Activated gamma-delta T cell (primary cell): ENCODE measurements around the gene CREB5.
"Not testable (repeated sequence)": the region's sequence is repeated elsewhere in the genome, so short reads cannot be mapped to it uniquely, and the experiment has no call there.

ENCODE experiments used
- DNase-seq: peaks from one replicate; lab custom pipeline; 2025; lab: John Stamatoyannopoulos, UW

The CREB5 gene

GRCh38 chr7:28580665-28581064 is 168.3 kb downstream of the CREB5 start:
- no peak for DNase-seq

GRCh38 chr7:28581351-28581750 is 169.0 kb downstream of the CREB5 start:
- DNase-seq: no peak

- DNase-seq: no peak
Observed at GRCh38 chr7:28582226-28582625, 169.9 kb downstream of the CREB5 start.

DNA sequence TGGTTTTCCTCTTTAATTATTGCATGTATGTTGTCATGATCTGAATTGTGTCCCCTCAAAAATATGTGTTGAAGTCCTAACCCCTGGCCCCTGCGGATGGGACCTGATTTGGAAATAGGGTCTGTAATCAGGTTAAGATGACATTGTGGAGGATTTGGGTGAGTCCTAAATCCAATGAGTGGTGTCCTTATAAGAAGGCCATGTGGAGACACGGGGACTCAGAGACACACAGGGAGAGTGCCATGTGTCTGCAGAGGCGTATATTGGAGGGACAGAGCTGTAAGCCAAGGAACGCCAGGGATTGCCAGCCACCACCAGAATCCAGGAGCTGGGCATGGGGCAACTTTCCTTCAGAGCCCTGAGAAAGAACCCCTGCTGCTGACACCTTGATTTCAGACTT is 171.9 kb downstream of the CREB5 start:
- DNase-seq: no peak

DNA sequence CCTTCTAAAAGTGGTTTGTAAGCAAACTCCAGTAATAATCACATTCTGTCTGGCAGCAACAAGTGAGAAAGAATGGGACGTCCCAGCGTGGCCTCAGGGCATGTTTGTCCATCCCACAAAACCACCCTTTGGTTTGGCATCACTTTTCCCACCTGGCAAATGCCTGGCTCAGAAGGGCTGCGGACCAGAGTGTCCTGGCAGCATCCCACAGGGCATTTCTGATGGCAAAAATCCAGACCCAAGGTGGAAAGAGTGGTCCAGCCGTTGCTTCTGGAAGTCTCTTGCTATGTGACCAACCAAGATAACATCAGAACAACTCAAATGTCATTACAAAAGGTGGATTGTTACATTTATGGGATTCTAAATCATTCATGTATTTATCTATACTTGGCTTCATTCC is 174.4 kb downstream of the CREB5 start:
- no peak for DNase-seq

DNA sequence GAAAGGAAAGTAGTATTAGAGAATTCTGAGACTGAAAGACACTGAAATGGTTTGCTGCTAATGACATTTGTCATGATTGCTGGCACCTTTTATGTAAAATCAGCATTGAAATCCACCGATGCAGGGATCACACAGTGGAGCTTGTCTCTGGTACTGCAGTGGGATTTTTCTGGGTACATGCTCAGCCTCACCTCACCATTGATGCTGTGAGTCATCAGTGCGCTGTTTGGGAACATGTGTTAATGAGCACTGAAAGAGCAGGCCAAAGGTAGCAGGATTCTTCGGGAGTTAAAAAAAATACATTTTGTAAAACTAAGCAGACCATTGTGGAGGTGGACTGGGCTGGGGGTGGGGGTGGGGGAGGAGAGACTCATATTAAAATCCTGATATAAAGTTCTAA is 174.9 kb downstream of the CREB5 start:
- DNase-seq: no peak

- no peak for DNase-seq
Observed at GRCh38 chr7:28588602-28589001, 176.3 kb downstream of the CREB5 start.

DNA sequence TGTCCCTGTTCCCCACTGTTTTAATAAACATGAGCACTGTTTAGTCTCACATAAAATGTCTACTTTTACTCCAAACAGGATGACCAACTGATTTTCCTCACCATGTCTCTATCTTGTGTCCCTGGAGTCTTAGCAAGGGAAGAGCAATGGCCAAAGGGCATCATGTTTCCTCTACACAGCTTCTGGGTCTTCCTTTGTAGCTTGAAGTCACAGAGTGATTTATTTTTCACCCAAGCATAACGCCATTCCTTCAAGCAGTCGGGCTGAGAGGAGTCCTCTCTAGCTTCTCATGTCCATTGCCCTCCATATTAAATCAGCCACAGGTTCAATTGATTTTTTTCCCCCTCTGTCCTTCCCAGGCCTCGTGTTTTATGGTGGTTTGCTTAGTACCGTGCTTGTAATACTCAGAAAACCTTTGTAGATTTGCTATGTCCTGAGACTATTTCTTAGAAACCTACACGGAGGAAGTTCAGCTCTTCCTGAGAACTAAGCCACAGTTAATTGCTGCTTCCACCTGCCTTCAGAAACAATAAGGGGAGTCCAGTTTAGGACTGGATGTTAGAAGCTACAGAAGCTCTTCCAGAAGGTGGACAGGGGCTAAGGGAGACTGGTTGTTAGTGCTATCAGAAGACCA is 178.8 kb downstream of the CREB5 start:
- no peak for DNase-seq

DNA sequence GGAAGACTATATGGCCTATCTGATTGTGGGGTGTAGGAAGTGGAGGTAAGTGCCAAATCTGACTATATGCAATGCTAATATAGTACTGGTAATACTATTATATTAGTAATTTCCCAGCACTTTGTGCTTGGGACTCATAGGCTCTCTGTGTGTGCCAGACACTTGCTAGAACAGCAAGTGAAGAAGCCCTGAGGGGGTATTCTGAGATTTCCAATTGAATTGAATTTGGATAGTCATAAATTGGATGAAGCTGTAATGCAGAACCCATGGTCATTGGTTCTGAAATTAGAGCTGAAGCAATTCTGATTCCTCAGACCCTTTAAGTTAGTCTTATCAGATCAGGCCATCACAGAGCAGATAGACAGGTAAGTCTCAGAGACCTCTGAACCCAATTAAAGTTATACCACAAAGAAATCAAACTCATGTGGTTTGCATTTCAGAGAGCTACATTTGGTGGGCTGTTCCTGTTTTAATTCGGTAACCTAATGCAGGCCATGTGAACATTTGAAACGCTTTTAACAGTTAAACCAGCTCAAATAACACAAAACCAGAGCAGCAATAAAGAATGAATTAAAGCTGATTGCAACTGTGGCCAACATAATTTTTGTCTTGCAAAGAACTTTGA is 179.5 kb downstream of the CREB5 start:
- DNase-seq: no peak

GRCh38 chr7:28592861-28593260 is 180.5 kb downstream of the CREB5 start:
- DNase-seq: no peak

GRCh38 chr7:28595076-28595475 is 182.8 kb downstream of the CREB5 start:
- DNase-seq: no peak

GRCh38 chr7:28595801-28596200 is 183.5 kb downstream of the CREB5 start:
- no peak for DNase-seq

DNA sequence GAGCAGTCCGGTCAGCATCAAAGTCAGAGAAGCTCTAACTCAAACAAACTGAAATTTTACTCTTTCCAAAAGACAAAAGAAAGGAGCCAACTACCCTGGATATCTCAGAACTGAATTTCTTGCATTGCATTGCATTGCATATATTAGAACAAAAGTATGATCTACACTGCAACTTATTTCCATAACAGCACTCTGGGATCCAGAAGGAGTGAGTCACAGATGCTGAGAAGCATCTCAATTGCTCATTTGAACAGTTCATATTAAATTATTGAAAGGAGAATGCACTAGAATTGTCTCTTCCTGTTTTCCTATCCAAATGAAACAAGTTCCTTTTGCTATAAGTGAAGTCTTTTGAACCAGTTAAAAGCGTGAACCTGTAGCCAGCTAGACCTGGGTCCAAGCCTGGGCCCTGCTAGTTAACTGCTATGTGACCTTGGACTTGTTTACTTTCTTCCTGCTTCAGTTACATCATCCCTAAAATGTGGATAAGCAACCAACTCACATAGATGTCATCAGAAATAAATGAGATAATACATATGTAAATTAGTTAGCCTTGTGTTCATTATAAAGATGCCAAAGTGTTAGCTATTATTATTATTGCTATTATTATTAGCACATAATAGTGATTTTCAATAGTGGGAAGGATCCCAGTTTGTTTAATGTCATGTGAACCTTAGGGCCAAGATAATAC is 184.1 kb downstream of the CREB5 start:
- no peak for DNase-seq

DNA sequence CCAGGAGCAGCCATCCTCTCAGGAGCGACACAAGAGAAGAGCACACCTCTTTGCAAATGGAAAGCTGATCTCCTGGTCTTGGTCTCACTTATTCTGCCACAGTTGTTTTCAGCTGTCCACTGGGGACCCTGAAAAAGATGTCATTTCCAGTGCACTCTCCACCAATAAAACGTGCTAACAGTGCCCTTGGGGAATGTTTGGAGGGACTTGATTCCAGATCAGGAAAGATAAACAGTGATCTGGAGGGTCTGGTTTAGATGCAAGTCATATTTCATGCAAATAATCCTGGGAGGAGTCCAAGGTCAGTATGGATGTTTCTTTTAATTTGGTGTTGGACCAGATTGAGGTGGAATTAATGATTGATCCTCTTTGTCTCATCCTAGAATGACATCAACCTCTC is 185.0 kb downstream of the CREB5 start:
- no peak for DNase-seq

DNA sequence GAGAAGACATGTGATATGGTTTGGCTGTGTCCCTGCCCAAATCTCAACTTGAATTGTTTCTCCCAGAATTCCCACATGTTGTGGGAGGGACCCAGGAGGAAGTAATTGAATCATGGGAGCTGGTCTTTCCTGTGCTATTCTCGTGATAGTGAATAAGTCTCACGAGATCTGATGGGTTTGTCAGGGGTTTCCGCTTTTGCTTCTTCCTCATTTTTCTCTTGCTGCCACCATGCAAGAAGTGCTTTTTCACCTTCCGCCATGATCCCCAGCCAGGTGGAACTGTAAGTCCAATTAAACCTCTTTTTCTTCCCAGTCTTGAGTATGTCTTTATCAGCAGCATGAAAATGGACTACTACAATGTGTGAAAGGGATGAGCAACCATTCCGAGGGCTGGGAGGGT is 185.7 kb downstream of the CREB5 start:
- not testable (repeated sequence) for DNase-seq

GRCh38 chr7:28598586-28598985 is 186.3 kb downstream of the CREB5 start:
- no peak for DNase-seq

GRCh38 chr7:28599411-28599810 is 187.1 kb downstream of the CREB5 start:
- DNase-seq: no peak

- no peak for DNase-seq
Observed at GRCh38 chr7:28602282-28602681, 190.0 kb downstream of the CREB5 start.

DNA sequence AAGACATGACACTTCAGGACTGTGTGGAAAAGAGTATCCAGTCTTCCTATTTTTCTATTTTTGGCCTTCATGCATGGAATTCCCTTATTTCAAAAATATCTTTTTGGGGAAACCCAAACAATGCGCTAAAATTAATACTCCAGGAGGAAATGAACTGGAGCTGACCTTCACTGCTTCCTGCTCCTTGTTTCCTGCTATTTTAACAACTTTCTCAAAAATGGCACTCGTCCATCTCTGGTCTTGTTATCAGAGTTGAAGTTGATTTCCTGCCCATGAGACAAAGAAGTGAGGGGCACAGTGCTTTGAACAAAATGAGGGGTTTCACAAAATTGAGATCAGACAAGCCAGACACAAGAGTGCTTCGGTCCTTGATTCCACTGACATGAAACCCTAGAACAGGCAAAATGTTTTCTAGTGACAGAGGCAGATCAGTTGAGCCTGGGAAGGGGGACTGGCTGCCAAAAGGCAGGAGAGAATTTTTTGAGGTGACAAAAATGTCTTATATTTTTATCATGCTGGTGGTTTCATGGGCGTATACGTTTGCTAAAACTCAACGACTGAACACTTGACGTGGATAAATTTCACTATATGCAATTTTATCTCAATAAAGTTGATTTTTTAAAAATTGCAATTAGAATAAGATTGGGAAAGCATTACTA is 193.2 kb downstream of the CREB5 start:
- DNase-seq: no peak

- DNase-seq: no peak
Observed at GRCh38 chr7:28606421-28606820, 194.1 kb downstream of the CREB5 start.

DNA sequence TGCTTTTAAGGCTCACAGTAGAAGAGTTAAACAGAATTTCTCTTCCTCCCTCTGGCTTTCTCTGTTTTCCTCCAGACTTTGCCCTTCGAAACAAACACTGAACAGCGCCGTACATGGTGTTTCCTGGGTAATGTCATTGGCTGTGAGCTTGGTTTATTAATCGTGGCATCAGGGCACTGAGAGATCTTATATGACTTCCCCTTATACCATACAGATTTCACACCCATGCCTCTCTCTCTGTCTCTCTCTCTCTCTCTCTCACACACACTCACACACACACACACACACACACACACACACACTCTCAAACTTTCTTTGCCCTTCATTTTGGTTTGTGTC is 195.5 kb downstream of the CREB5 start:
- no peak for DNase-seq

GRCh38 chr7:28608237-28608656 is 195.9 kb downstream of the CREB5 start:
- no peak for DNase-seq

DNA sequence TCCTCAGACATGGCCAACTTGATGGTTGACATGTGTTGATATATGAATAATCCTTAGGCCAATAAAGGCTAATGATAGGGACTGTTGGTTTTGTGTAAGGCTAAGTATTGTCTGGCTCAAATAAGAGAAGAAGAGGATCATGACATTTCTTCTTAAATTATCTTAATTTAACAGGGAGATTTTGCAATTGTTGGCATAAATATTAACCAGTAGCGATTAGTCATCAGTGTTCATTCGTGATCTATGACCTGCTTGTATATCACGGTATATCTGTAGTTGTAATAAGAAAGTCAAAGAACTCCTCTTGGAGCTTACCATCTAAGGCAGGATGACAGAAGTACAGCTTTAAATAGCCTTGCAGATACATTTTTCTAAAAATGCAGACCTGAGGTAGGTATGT is 196.4 kb downstream of the CREB5 start:
- DNase-seq: no peak
